BLaER1 treated with 17β-estradiol and CSF1 and Interleukin-3, amounts not matched to agents 10 nM and 100 nM (cell line): Measurements from ENCODE around the gene GALNT18.
A peak's percentile ranks its signal among the peaks of the same experiment; 100 is the strongest.

Source experiments
- H3K27ac ChIP-seq, 11 experiments: shearing (Covaris generic); formaldehyde crosslinking; 2 replicates each; pipeline ENCODE4 v1.8.1; 2022
- H3K27me3 ChIP-seq, 11 experiments: shearing (Covaris generic); formaldehyde crosslinking; 2 replicates each; pipeline ENCODE4 v1.8.1; 2022
- H3K36me3 ChIP-seq, 11 experiments: shearing (Covaris generic); formaldehyde crosslinking; 2 replicates each; pipeline ENCODE4 v1.8.1; 2022
- H3K4me1 ChIP-seq, 10 experiments: shearing (Covaris generic); formaldehyde crosslinking; 2 replicates each; pipeline ENCODE4 v1.8.1; 2022
- H3K4me2 ChIP-seq, 11 experiments: shearing (Covaris generic); formaldehyde crosslinking; 2 replicates each; pipeline ENCODE4 v1.8.1; 2022
- H3K4me3 ChIP-seq, 10 experiments: shearing (Covaris generic); formaldehyde crosslinking; 2 replicates each; pipeline ENCODE4 v1.8.1; 2022
- H3K9ac ChIP-seq, 11 experiments: shearing (Covaris generic); formaldehyde crosslinking; 2 replicates each; pipeline ENCODE4 v1.8.1; 2022
- H3K9me3 ChIP-seq, 11 experiments: shearing (Covaris generic); formaldehyde crosslinking; replicated peaks in 1 of 11; 2 replicates each; pipeline ENCODE4 v1.8.1; 2022
- H4K20me1 ChIP-seq, 11 experiments: shearing (Covaris generic); formaldehyde crosslinking; 2 replicates each; pipeline ENCODE4 v1.8.1; 2022
- Cebpa-rat ChIP-seq, 11 experiments: shearing (Covaris generic); IDR thresholded peaks; 2 replicates each; pipeline ENCODE4 v1.8.1; 2022

The GALNT18 gene

DNA sequence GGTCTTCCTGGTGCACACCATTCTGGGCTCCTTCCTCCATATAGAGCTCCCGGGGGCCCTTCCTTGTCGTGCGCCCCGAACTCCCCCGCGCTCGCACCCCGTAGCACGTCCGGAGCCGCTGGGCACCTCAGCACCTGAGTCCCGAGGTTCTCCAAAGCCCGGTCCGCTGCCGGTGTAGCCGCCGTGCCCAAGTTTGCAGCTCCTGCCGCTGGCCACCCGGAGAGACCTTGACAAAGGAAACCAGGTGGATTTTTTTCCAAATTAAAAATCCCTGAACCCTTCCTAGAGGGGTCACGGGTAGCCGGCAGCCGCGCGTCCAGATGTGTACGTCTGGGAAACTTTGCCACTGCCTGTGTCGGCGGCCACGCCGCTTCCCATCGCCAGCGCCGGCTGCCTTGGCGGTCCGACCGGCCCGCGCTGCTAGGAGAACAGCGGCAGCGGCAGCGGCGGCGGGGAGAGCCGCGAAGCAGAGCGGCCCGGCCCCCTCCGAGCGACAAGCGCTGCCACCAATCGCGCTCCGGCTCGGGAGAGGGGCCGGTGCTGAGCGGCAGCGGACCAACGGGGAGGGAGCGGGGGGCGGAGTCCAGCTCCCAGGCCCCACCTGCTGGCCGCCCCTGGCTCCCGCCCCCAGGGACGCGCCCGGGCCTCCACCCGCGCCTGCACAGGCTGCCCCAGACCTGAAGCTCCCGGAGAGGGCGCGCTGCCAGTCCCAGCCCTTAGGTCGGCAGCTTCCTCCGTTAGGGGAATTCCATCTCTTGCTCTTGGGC is at the start of gene GALNT18:
TSS of gene GALNT18 (minus strand) at position 433 of the 767 bp plus-strand sequence.
- H3K4me2 ChIP-seq: peak within 1 kb of the TSS; percentile 99 to 100 (median 100)
- H3K4me3 ChIP-seq: peak within 1 kb of the TSS; percentile 59 to 76 (median 65)
- no peaks in the 10 kb centered on the region; a peak in 2 of 22 replicates for H4K20me1 ChIP-seq
- H3K27ac ChIP-seq: no peak within 1 kb of the TSS
- no peaks in the 10 kb centered on the region for H3K36me3 ChIP-seq
- no peaks in the 10 kb centered on the region for H3K9me3 ChIP-seq
- peaks cover 26 to 48% (median 30%) of the 10 kb centered on the region in 11 experiments for H3K27me3 ChIP-seq
- peaks cover 13 to 18% (median 13%) of the 10 kb centered on the region in 10 experiments for H3K4me1 ChIP-seq
- H3K9ac ChIP-seq: peak within 1 kb of the TSS; percentile 14 to 76 (median 52); a peak in 20 of 22 replicates
- no peak for TF ChIP-seq Cebpa-rat (IDR thresholded peaks at IDR 0.05)

DNA sequence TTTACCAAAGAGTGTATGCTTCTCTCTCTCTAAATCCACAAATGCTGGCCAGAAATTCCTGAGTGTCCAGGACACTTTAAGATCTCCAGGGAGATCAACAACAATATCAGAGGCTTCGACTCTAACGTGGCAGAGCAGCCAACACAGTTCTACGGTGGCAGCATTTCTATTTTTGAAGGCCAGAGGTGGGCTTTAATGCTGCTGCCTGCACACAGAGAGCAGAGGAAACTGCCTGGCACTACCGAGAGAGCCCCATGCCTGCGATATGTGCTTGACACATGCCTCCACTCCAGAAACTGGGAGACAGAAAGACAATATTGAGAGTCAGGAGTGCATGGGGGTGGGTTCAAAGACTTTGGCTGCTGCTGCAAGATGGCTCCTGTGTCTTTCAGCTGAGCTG is 48.8 kb upstream of the GALNT18 start:
- no peak overlapping the region for H3K4me3 ChIP-seq
- no peaks in the 10 kb centered on the region for H3K27me3 ChIP-seq
- H3K27ac ChIP-seq: no peak overlapping the region
- TF ChIP-seq Cebpa-rat (IDR thresholded peaks at IDR 0.05): no peak
- H3K4me2 ChIP-seq: no peak overlapping the region
- H3K36me3 ChIP-seq: no peaks in the 10 kb centered on the region
- no peaks in the 10 kb centered on the region for H3K4me1 ChIP-seq
- no peaks in the 10 kb centered on the region; a peak in 1 of 22 replicates for H3K9me3 ChIP-seq
- no peaks in the 10 kb centered on the region for H4K20me1 ChIP-seq
- no peak overlapping the region for H3K9ac ChIP-seq

DNA sequence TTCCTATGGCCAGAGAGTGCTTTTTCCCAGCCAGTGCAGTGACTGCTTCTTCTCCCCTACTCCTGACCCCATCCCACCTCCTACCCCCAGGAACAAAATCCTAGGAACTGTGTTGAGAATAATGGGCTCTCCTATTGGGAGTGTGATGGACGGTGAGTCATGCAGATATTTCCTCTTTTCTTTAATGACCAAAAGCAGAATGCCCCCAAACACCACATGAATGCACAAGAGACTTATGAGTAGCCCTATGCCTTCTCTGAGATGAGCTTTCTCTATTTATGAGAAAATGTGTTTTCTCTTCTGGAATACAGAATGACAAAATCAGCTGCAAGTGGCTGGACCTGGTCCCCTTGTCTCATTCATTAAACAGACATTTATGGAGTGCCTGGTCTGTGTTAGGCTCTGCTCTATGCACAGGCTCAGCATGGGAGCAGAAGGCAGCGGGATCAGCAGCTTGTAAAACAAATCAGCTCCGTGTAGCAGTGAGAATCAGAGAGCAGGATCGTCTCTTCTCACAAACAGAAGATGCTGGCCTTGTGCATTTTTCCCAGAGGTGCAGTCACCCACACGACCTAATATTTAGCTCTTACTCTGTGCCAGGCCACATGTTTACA is 47.5 kb upstream of the GALNT18 start:
- no peaks in the 10 kb centered on the region for H3K36me3 ChIP-seq
- no peaks in the 10 kb centered on the region for H3K4me1 ChIP-seq
- TF ChIP-seq Cebpa-rat (IDR thresholded peaks at IDR 0.05): no peak
- H3K27me3 ChIP-seq: no peaks in the 10 kb centered on the region
- no peak overlapping the region for H3K27ac ChIP-seq
- no peak overlapping the region for H3K4me3 ChIP-seq
- no peak overlapping the region for H3K9ac ChIP-seq
- no peak overlapping the region for H3K4me2 ChIP-seq
- H4K20me1 ChIP-seq: no peaks in the 10 kb centered on the region
- no peaks in the 10 kb centered on the region; a peak in 1 of 22 replicates for H3K9me3 ChIP-seq

DNA sequence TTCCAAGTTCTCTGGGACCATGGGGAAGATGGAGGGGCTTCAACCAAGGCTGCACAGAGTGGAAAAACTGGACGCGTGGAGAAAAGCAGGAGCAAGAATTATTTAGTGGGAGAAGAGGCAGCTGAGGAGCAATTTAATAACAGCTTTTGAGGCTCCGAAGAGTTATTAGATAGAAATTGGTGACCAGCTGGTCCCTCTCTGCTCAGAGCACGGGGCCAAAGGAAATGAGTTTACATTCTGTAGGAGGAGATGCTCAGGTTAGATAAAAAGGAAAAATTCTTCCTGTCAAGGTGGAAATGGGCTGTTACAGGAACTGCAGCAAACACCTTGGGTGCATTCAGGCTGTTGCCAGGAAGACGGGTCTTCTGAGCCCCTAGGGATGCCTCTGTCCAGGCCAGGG is 47.0 kb upstream of the GALNT18 start:
- H3K36me3 ChIP-seq: no peaks in the 10 kb centered on the region
- no peak overlapping the region for H3K27ac ChIP-seq
- H3K4me1 ChIP-seq: no peaks in the 10 kb centered on the region
- no peak overlapping the region for H3K4me3 ChIP-seq
- no peak overlapping the region for H3K9ac ChIP-seq
- H3K27me3 ChIP-seq: no peaks in the 10 kb centered on the region
- TF ChIP-seq Cebpa-rat (IDR thresholded peaks at IDR 0.05): no peak
- no peak overlapping the region for H3K4me2 ChIP-seq
- H4K20me1 ChIP-seq: no peaks in the 10 kb centered on the region; a peak in 1 of 22 replicates
- no peaks in the 10 kb centered on the region; a peak in 1 of 22 replicates for H3K9me3 ChIP-seq

DNA sequence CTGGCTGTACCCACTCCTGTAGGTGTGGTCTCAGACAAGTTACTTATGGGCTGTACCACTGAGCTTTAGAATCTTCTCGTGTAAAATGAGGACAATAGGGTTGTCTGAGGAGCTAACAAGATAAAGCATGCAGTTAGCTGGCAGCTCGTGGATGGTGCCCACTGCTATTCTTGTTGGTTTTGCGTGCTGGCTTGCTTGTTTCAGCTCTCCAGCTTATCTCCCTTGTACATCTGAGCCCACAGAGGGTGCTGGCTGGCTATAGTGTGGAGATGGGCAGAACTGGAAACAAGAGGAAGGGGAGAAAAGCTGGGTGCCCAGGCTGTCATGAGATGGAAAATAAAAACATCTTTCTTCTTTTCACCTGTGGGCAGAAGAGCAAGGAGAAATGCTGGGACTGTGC is 46.5 kb upstream of the GALNT18 start:
- H3K4me1 ChIP-seq: no peaks in the 10 kb centered on the region
- H4K20me1 ChIP-seq: no peaks in the 10 kb centered on the region; a peak in 1 of 22 replicates
- H3K27ac ChIP-seq: no peak overlapping the region
- no peak overlapping the region for H3K4me2 ChIP-seq
- TF ChIP-seq Cebpa-rat (IDR thresholded peaks at IDR 0.05): no peak
- H3K4me3 ChIP-seq: no peak overlapping the region
- no peaks in the 10 kb centered on the region for H3K36me3 ChIP-seq
- H3K9ac ChIP-seq: no peak overlapping the region
- H3K9me3 ChIP-seq: no peaks in the 10 kb centered on the region; a peak in 1 of 22 replicates
- H3K27me3 ChIP-seq: no peaks in the 10 kb centered on the region

DNA sequence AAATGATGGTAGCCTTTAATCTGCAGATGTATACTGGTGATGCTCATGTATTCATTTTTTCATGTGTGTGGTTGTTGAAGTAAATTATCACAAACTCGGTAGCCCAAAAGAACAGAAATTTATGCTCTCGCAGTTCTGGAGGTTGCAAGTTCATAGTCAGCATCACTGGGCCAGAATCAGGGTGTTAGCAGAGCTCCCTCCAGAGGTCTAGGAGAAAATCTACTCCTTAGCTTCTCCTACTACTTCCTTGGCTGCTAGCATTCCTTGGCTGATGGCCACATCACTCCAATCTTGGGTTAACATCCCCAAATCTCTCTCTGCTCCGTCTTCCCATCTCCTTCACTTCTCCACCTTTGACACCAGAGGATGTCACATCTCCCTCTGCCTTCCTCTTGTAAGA is 45.3 kb upstream of the GALNT18 start:
- Histone ChIP-seq H3K27me3 (no peaks in the 10 kb centered on the region), H4K20me1 (no peaks in the 10 kb centered on the region; a peak in 1 of 22 replicates), H3K36me3 (no peaks in the 10 kb centered on the region), H3K9ac (no peak overlapping the region), H3K4me2 (no peak overlapping the region), H3K9me3 (no peaks in the 10 kb centered on the region; a peak in 1 of 22 replicates), H3K4me3 (no peak overlapping the region), H3K27ac (no peak overlapping the region), H3K4me1 (no peaks in the 10 kb centered on the region)
- no peak for TF ChIP-seq Cebpa-rat (IDR thresholded peaks at IDR 0.05)

DNA sequence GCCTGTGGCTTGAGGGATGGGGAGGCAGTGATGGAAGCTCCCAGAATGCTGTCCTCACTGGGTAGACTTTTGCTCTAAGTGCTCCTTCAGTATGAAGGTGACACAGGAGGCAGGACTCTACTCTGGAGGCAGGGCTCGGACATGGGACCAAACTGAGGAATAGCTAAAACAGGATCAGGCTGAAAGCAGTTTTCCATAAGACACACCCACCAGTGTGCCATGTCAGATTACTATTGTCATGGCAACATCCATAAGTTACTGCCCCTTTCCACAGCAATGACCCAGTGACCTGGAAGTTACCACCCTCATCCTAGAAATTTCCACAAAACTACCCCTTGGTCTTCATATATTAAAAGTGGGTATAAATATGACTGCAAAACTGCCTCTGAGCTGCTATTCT is 43.6 kb upstream of the GALNT18 start:
- H3K27me3 ChIP-seq: no peaks in the 10 kb centered on the region
- H3K4me2 ChIP-seq: no peak overlapping the region
- TF ChIP-seq Cebpa-rat (IDR thresholded peaks at IDR 0.05): no peak

DNA sequence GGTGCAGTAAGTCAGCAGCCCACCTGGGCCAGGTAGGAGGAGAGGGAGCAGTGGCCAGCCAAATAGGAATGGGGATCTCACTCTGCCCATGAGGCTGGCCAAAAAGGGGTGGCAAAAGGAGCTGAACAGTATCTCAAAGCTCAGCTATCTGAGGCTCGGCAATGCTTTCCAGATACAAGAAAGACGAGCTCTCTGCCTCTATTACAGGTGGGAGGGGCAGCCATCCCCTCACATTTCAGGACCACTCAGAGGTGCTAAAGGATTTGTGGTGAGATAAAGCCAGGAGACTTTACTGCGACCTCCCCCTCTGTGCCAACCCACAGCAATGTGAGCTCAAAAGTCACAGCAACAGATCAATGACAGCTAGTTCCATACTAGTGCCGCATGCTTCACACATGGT is 42.1 kb upstream of the GALNT18 start:
- Histone ChIP-seq H3K36me3 (no peaks in the 10 kb centered on the region), H3K4me1 (peaks cover 0 to 13% (median 8%) of the 10 kb centered on the region in 10 experiments; a peak in 11 of 20 replicates), H3K9ac (no peak overlapping the region), H3K4me3 (no peak overlapping the region), H3K4me2 (no peak overlapping the region), H3K27ac (no peak overlapping the region), H3K9me3 (no peaks in the 10 kb centered on the region; a peak in 1 of 22 replicates), H3K27me3 (no peaks in the 10 kb centered on the region), H4K20me1 (no peaks in the 10 kb centered on the region; a peak in 1 of 22 replicates)
- no peak for TF ChIP-seq Cebpa-rat (IDR thresholded peaks at IDR 0.05)

More for the DNA sequence above, 43.6 kb upstream of the GALNT18 start:
- Histone ChIP-seq H3K27ac (no peak overlapping the region), H4K20me1 (no peaks in the 10 kb centered on the region; a peak in 1 of 22 replicates), H3K36me3 (no peaks in the 10 kb centered on the region), H3K9me3 (no peaks in the 10 kb centered on the region; a peak in 1 of 22 replicates), H3K4me3 (no peak overlapping the region), H3K9ac (no peak overlapping the region), H3K4me1 (peaks cover 0 to 11% (median 4%) of the 10 kb centered on the region in 10 experiments; a peak in 11 of 20 replicates)

DNA sequence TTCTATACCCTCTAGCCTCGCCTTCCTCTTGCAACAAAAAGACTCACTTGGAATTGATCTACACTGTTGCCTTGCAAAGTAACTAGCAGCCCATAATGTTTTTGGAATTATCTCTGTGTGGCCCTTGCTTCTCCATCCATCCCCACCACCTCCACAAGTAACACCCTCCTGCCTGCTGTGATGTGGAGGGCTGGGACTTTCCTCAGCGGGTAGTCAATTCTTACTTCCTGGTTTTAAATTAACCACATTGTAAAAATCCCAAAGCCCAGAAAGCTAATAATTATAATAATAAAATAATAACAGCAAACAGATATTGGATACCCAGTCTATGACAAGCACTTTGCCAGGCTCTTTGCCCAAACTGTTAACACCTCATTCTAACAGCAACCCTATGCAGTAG is 40.8 kb upstream of the GALNT18 start:
- no peaks in the 10 kb centered on the region; a peak in 1 of 22 replicates for H4K20me1 ChIP-seq
- H3K9ac ChIP-seq: no peak overlapping the region
- H3K36me3 ChIP-seq: no peaks in the 10 kb centered on the region
- peaks cover 0 to 16% (median 10%) of the 10 kb centered on the region in 10 experiments; a peak in 12 of 20 replicates for H3K4me1 ChIP-seq
- H3K4me3 ChIP-seq: no peak overlapping the region
- no peak overlapping the region for H3K27ac ChIP-seq
- H3K4me2 ChIP-seq: no peak overlapping the region
- TF ChIP-seq Cebpa-rat (IDR thresholded peaks at IDR 0.05): no peak
- no peaks in the 10 kb centered on the region for H3K27me3 ChIP-seq
- no peaks in the 10 kb centered on the region; a peak in 1 of 22 replicates for H3K9me3 ChIP-seq
